GM18505 (cell line): Measurements from ENCODE around the gene ITGA7.
A peak's percentile ranks its signal among the peaks of the same experiment; 100 is the strongest.
"Not testable (repeated sequence)": the region's sequence is repeated elsewhere in the genome, so short reads cannot be mapped to it uniquely, and the experiment has no call there.

Source experiments
- ATAC-seq: cut with Tn5 transposase; IDR thresholded peaks from one replicate; pipeline ENCODE4 v1.9.1; 2021; ENCODE audit not compliant: unreplicated experiment
- POLR2A ChIP-seq: IDR thresholded peaks from 4 replicates; pipeline ENCODE4 v1.6.1; 2011; ENCODE audit warnings: borderline replicate concordance; ENCODE audit not compliant: insufficient read depth, insufficient read length; ENCODE audit errors: extremely low read depth

Gene ITGA7

GRCh38 chr12:55658635-55659391, 48.9 kb downstream of the ITGA7 start:
- no peak for ATAC-seq
- no peak for TF ChIP-seq POLR2A

- no peak for TF ChIP-seq POLR2A
- ATAC-seq: no peak
Measured at GRCh38 chr12:55658212-55658611, 49.5 kb downstream of the ITGA7 start.

- ATAC-seq: no peak
- TF ChIP-seq POLR2A: no peak
Measured at GRCh38 chr12:55657212-55657611, 50.5 kb downstream of the ITGA7 start.

DNA sequence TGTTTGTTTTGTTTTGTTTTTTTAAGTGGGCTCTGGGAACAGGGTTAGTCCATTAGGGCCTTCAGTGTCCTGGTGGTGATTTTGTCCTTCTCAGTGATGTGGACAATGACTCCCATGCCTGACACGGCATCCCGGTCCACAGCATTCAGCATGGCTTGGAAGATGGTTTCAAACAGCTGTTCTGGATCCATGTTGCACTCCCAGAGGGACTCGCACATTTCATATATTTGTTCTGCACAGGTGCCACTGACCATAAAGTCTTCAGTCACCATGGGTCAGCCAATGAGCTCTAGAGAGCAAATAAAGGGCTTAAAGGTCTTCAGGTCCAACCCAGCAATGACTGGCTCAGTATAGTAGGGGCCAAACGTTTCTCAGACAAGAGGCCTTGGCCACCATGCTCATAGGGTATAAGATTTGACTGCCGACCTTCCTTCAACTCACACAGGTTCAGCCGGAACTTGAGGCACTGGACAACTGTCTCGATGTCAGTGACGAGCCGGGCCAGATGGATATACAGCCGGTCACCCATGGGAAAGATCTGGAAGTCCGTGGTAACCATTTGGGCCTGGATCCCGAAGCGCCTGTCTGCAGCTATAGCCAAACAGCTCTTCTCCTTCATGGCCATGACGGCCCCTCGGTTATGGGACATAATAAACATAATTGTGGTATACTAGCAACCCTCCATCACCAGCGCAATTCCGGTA, 53.0 kb downstream of the ITGA7 start:
- no peak for ATAC-seq
- TF ChIP-seq POLR2A: no peak

DNA sequence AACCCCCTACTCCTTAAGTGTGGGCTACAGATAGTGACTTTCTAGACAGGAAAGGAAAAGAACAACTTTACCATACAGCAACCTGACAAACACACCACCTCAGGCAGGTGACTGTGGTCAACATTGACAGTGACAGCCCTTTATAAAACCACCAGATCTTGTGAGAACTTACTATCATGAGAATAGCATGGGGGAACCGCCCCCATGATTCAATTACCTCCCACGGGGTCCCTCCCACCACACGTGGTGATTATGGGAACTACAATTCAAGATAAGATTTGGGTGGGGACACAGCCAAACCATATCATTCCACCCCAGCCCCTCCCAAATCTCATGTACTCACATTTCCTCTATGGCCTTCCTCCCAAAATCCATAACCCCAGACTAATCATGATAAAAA, 54.7 kb downstream of the ITGA7 start:
- TF ChIP-seq POLR2A: no peak

DNA sequence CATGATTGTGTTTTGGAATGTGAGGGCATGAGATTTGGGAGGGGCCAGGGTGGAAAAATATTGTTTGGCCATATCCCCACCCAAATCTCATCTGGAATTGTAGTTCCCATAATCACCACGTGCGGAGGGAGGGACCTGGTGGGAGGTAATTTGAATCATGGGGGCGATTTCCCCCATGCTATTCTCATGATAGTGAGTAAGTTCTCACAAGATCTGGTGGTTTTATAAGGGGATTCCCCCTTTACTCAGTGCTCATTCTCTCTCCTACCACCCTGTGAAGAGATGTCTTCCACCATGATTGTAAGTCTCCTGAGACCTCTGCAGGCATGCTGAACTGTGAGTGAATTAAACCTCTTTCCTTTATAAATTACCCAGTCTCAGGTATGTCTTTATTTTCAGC, 55.4 kb downstream of the ITGA7 start:
- no peak for TF ChIP-seq POLR2A
- ATAC-seq: no peak

More for the DNA sequence above, 54.7 kb downstream of the ITGA7 start:
- ATAC-seq: no peak

DNA sequence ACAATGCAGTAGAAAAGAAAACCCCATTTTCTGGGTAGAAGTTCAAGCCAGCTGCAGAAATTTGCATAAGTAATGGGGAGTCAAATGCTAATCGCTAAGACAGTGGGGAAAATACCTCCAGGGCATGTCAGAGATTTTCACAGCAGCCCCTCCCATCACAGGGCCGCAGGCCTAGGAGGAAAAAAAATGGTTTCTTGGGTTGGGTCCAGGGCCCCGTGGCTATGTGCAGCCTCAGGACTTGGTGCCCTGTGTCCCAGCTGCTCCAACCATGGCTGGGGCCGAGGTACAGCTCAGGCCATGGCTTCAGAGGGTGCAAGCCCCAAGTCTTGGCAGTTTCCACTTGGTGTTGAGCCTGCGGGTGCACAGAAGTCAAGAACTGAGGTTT, 56.4 kb downstream of the ITGA7 start:
- no peak for ATAC-seq
- no peak for TF ChIP-seq POLR2A

- not testable (repeated sequence) for ATAC-seq
Measured at GRCh38 chr12:55650620-55651298, 56.9 kb downstream of the ITGA7 start.

- TF ChIP-seq POLR2A: no peak
- no peak for ATAC-seq
Measured at GRCh38 chr12:55647027-55647426, 60.7 kb downstream of the ITGA7 start.

DNA sequence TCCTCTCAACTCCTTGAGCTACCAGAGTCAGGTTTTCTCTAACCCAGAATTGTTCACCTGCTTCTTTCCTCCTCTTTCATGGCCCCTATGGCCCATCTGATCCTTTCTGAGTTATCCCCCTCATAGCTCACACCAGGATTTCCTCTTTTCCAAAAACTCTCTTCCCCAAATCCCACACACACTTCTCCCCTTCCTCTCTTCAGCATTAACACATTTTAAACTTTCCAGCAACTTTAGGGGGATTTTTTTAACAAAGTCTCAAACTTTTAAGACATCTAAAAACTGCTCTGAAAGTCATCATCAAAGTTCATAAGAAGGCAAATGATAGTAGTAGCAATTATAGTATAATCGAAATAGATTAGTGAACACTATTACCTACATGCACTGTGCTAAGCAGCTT, 63.1 kb downstream of the ITGA7 start:
- TF ChIP-seq POLR2A: no peak
- no peak for ATAC-seq

DNA sequence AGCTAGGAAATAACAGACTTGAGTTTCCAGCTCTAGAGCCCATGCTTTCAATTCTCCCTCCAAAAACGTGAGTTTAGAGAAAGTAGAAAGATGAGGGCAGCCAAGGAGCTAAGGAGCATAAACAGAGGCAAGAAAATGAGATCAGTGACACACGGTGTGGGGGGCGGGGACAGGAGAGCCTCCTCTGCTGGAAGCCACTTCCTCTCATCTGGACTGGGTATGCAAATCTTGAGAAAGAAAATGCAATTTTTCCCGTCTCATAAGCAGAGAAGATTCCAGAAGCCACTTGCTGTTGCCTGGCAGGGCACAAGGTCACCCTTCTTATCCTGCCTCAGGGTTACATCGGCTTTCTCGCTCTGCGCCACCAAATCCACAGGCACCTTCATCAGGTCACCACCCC, 65.0 kb downstream of the ITGA7 start:
- TF ChIP-seq POLR2A: no peak
- ATAC-seq: peak; percentile 32

DNA sequence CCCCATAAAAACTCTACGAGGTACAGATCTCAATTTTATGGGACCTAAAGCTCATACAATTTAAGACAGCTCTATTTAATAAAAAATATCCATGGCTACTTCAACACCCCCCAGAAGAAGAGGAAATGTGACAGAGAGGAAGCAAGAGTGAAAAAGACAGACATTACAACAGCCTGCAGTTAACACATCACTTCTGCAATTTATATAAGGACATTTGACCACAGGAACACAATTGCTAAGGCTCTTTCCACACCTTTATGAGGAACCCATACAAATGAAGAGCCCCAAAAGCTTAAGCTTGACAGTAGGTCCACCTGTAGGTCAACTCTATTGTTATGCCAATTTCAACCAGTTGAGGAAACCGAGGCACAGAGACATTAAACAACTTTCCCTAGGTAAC, 65.4 kb downstream of the ITGA7 start:
- no peak for TF ChIP-seq POLR2A
- ATAC-seq: no peak

DNA sequence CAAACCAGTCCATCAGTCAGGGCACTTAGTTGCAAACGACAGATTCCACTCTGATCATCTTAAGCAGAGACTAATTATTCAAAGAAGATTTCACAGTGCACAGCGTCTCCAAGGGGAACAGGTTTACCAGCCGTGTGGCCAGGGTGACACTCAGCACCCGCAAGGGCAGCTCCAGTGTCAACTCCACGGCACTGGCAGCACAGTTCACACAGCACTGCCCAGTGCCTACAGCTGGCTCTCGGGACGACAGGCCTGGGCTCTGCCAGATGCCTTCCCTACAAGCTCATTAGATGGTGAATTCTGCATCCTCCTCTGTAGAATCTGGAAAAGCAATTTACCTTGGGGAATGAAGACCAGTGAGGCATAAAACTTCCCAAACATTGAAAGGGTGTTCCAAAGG, 66.1 kb downstream of the ITGA7 start:
- no peak for ATAC-seq
- TF ChIP-seq POLR2A: no peak

GRCh38 chr12:55637467-55637866, 70.2 kb downstream of the ITGA7 start:
- no peak for ATAC-seq
- TF ChIP-seq POLR2A: no peak
